ENCODE measurements around the gene KASH5. TPM values are rescaled to one million over a fixed set of nuclear protein-coding genes. Genes with fewer than 3 reads are reported as not detected.

KASH5 gene
- total RNA-seq, 1 donor from 2014 or later: not detected

- peaks cover 68% of the 10 kb centered on the region for H3K27me3 Mint-ChIP-seq
- TF ChIP-seq CTCF (IDR thresholded peaks at IDR 0.05; ENCODE audit: unreplicated experiment): no peak
- H3K27ac Mint-ChIP-seq: no peak overlapping the region
- H3K9me3 Mint-ChIP-seq (ENCODE audit: low read depth): no peaks in the 10 kb centered on the region
- H3K4me3 Mint-ChIP-seq (ENCODE audit: low read depth): peak overlapping the region; percentile 2
- H3K36me3 Mint-ChIP-seq (ENCODE audit: insufficient read depth): no peaks in the 10 kb centered on the region
- peaks cover 4% of the 10 kb centered on the region for H3K4me1 Mint-ChIP-seq (ENCODE audit: low read depth)
- no peak for DNase-seq (ENCODE audit: low spot score, unreplicated experiment)
Measured at GRCh38 chr19:49440439-49441209, 52.6 kb downstream of the KASH5 start.

- H3K27ac Mint-ChIP-seq: no peak within 1 kb of the TSS
- DNase-seq (ENCODE audit: low spot score, unreplicated experiment): no peak
- TF ChIP-seq CTCF (IDR thresholded peaks at IDR 0.05; ENCODE audit: unreplicated experiment): no peak
- no peaks in the 10 kb centered on the region for H3K9me3 Mint-ChIP-seq (ENCODE audit: low read depth)
- H3K4me3 Mint-ChIP-seq (ENCODE audit: low read depth): peak within 1 kb of the TSS; percentile 75
- peaks cover 4% of the 10 kb centered on the region for H3K4me1 Mint-ChIP-seq (ENCODE audit: low read depth)
- peaks cover 60% of the 10 kb centered on the region for H3K27me3 Mint-ChIP-seq
- H3K36me3 Mint-ChIP-seq (ENCODE audit: insufficient read depth): peaks cover 2% of the 10 kb centered on the region
Measured at GRCh38 chr19:49441210-49441959, 53.3 kb downstream of the KASH5 start, which contains the start of gene SLC17A7. Gene SLC17A7 (minus strand): TSS chr19:49441527. CDS start chr19:49441379, 148 bp downstream.

GRCh38 chr19:49441960-49442350 is 53.9 kb downstream of the KASH5 start:
- DNase-seq (ENCODE audit: low spot score, unreplicated experiment): no peak
- Mint-ChIP-seq H3K4me1 (ENCODE audit: low read depth) (peaks cover 4% of the 10 kb centered on the region), H3K4me3 (ENCODE audit: low read depth) (peak overlapping the region; percentile 75), H3K9me3 (ENCODE audit: low read depth) (no peaks in the 10 kb centered on the region), H3K36me3 (ENCODE audit: insufficient read depth) (peaks cover 2% of the 10 kb centered on the region), H3K27me3 (peaks cover 55% of the 10 kb centered on the region), H3K27ac (no peak overlapping the region)
- TF ChIP-seq CTCF (IDR thresholded peaks at IDR 0.05; ENCODE audit: unreplicated experiment): no peak

GRCh38 chr19:49442354-49442753 is 54.3 kb downstream of the KASH5 start:
- H3K27me3 Mint-ChIP-seq: peaks cover 51% of the 10 kb centered on the region
- H3K36me3 Mint-ChIP-seq (ENCODE audit: insufficient read depth): peaks cover 2% of the 10 kb centered on the region
- peaks cover 4% of the 10 kb centered on the region for H3K4me1 Mint-ChIP-seq (ENCODE audit: low read depth)
- no peak for DNase-seq (ENCODE audit: low spot score, unreplicated experiment)
- H3K9me3 Mint-ChIP-seq (ENCODE audit: low read depth): no peaks in the 10 kb centered on the region
- peak overlapping the region; percentile 75 for H3K4me3 Mint-ChIP-seq (ENCODE audit: low read depth)
- H3K27ac Mint-ChIP-seq: no peak overlapping the region
- no peak for TF ChIP-seq CTCF (IDR thresholded peaks at IDR 0.05; ENCODE audit: unreplicated experiment)

- peaks cover 2% of the 10 kb centered on the region for H3K36me3 Mint-ChIP-seq (ENCODE audit: insufficient read depth)
- peaks cover 45% of the 10 kb centered on the region for H3K27me3 Mint-ChIP-seq
- TF ChIP-seq CTCF (IDR thresholded peaks at IDR 0.05; ENCODE audit: unreplicated experiment): no peak
- H3K4me1 Mint-ChIP-seq (ENCODE audit: low read depth): peaks cover 4% of the 10 kb centered on the region
- H3K9me3 Mint-ChIP-seq (ENCODE audit: low read depth): no peaks in the 10 kb centered on the region
- H3K4me3 Mint-ChIP-seq (ENCODE audit: low read depth): peak overlapping the region; percentile 75
- H3K27ac Mint-ChIP-seq: peak overlapping the region; percentile 87
- DNase-seq (ENCODE audit: low spot score, unreplicated experiment): peak; percentile 71
Measured at GRCh38 chr19:49442771-49443365, 54.8 kb downstream of the KASH5 start.

Measured in progenitor cell of endocrine pancreas (in vitro differentiated cells).